Right lobe of liver (tissue), 4 donors: ENCODE measurements around the gene KIF1A.

Experiments used
- CTCF ChIP-seq, 4 donors: fragments of 200-600 bp in 3 of 4; fragments of 450-650 bp in 1 of 4; IDR thresholded peaks; one replicate each; pipeline versions ENCODE4 v1.5.1 to v1.8.0; 2016 to 2022; ENCODE audit warnings: antibody characterized with exemption in 4 of 4, mild to moderate bottlenecking in 2 of 4
- POLR2A ChIP-seq: fragments of 450-650 bp; IDR thresholded peaks from one replicate; pipeline ENCODE4 v1.6.1; 2017; ENCODE audit warnings: antibody characterized with exemption, mild to moderate bottlenecking
- donor health status: DM: no; HTN: no; CAD: no.
- donor health status: DM: no; HTN: no; CAD: no.
- donor health status: DM: no; HTN: yes; CAD: no.

DNA sequence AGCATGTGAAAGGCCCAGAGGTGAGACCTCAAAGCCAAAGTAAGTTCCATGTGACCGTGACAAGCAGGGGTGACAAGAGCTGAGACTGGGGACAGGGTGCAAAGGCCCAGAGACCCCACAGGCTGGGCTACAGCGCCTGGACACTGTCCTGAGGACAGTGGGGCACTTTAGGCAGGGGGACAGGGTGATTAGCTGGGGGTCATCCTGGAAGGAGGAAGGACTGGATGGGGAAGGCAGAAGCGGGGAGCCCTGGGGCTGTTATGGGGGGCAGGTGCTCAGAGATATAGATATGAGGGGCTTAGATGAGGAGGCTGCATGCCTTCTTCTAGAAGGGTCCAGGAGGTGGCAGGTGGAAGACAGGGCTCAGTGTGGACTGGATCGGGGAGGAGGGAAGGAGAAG lies 31.5 kb downstream of the KIF1A start:
- TF ChIP-seq POLR2A: no peak
- TF ChIP-seq CTCF (IDR thresholded peaks at IDR 0.05): no peak
